ENCODE results near the gene RNASEH1.
"Not testable (repeated sequence)": the region's sequence is repeated elsewhere in the genome, so short reads cannot be mapped to it uniquely, and the experiment has no call there.

Gene RNASEH1

GRCh38 chr2:3581367-3582262, 23.5 kb upstream of the RNASEH1 start:
- Mint-ChIP-seq H3K36me3 (ENCODE audit: low read depth) (peaks cover 37% of the 10 kb centered on the region), H3K4me3 (no peak overlapping the region), H3K27ac (no peak overlapping the region), H3K27me3 (ENCODE audit: low read depth) (no peaks in the 10 kb centered on the region), H3K9me3 (no peaks in the 10 kb centered on the region), H3K4me1 (ENCODE audit: low read depth) (peaks cover 32% of the 10 kb centered on the region)

DNA sequence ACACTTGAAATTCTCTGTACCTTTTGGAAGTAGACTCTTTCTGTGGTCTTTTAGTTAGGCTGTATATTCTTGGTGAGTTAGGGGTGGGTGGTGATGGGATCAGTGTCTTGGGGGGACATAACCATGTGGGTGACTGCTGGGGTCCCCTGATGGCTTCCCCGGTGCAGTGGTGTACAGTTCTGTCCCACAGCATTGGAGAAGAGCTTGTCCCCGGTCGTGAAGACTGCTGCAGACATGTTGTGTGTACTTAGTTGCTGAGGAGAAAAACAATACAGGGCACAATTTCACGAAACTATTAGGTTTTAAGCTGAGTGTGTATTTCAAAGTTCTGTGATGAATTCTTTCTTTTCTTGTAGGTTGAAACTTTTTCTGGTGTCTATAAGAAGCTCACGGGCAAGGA, 22.3 kb upstream of the RNASEH1 start:
- H3K27ac Mint-ChIP-seq = no peak overlapping the region
- no peaks in the 10 kb centered on the region for H3K27me3 Mint-ChIP-seq (ENCODE audit: low read depth)
- no peaks in the 10 kb centered on the region for H3K9me3 Mint-ChIP-seq
- peaks cover 46% of the 10 kb centered on the region for H3K36me3 Mint-ChIP-seq (ENCODE audit: low read depth)
- no peak overlapping the region for H3K4me3 Mint-ChIP-seq
- peaks cover 41% of the 10 kb centered on the region for H3K4me1 Mint-ChIP-seq (ENCODE audit: low read depth)

- H3K4me3 Mint-ChIP-seq = no peak overlapping the region
- H3K4me1 Mint-ChIP-seq (ENCODE audit: low read depth) = peaks cover 43% of the 10 kb centered on the region
- no peaks in the 10 kb centered on the region for H3K27me3 Mint-ChIP-seq (ENCODE audit: low read depth)
- no peak overlapping the region for H3K27ac Mint-ChIP-seq
- H3K36me3 Mint-ChIP-seq (ENCODE audit: low read depth) = peaks cover 46% of the 10 kb centered on the region
- H3K9me3 Mint-ChIP-seq = no peaks in the 10 kb centered on the region
Observed at GRCh38 chr2:3578987-3579386, 20.9 kb upstream of the RNASEH1 start.

DNA sequence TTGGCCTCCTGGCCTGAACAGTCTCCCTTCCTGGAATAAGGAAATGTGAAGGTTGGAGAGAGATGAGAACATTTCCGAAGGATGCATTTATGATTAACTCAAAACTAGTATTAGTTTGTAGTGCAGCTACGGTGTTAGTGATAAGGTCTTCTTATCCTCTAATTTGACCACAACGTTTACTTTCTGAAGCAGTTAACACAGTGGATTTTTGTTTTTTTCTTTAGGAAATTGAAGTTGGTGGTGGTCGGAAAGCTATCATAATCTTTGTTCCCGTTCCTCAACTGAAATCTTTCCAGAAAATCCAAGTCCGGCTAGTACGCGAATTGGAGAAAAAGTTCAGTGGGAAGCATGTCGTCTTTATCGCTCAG, 18.1 kb upstream of the RNASEH1 start:
- not testable (repeated sequence) for H3K27me3 Mint-ChIP-seq (ENCODE audit: low read depth); H3K9me3 Mint-ChIP-seq
- peaks cover 45% of the 10 kb centered on the region for H3K4me1 Mint-ChIP-seq (ENCODE audit: low read depth)
- peak overlapping the region; percentile 94 for H3K4me3 Mint-ChIP-seq
- peaks cover 40% of the 10 kb centered on the region for H3K36me3 Mint-ChIP-seq (ENCODE audit: low read depth)
- peak overlapping the region; percentile 91 for H3K27ac Mint-ChIP-seq

DNA sequence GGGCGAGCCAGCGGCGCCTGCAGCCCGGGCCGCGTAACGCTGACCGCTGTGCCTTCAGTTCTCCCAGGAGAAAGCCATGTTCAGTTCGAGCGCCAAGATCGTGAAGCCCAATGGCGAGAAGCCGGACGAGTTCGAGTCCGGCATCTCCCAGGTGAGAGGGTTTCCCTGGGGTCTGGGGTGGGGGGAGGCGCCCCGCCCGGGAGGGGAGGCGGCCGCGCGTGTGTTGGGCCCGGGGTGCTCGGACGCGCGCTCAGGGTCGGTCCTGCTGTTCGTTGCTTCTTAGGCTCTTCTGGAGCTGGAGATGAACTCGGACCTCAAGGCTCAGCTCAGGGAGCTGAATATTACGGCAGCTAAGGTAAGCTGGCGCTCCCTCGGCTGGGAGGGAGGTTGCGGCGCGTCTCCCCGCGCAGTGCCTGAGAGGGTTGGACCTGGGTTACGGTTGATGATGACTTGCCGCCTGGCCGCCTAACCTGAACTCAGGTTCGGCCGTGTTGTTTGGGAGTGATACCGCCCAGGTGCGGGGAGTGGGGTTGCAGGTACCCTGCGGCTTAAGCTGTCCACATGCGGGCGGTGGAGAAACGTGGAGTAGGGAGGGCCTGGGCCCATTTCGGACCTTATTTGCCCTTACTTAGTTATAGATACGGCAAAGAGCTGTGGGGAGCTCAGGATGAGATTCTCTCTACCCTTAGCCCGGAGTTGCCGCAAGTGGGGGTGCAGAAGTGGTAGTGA, 17.6 kb upstream of the RNASEH1 start:
- Mint-ChIP-seq H3K27ac (peak overlapping the region; percentile 91), H3K36me3 (ENCODE audit: low read depth) (peaks cover 38% of the 10 kb centered on the region), H3K4me1 (ENCODE audit: low read depth) (peaks cover 45% of the 10 kb centered on the region), H3K27me3 (ENCODE audit: low read depth) (no peaks in the 10 kb centered on the region), H3K4me3 (peak overlapping the region; percentile 94), H3K9me3 (no peaks in the 10 kb centered on the region)

- Mint-ChIP-seq H3K27ac (no peak overlapping the region), H3K36me3 (ENCODE audit: low read depth) (peaks cover 28% of the 10 kb centered on the region), H3K4me3 (no peak overlapping the region), H3K27me3 (ENCODE audit: low read depth) (no peaks in the 10 kb centered on the region), H3K4me1 (ENCODE audit: low read depth) (peaks cover 41% of the 10 kb centered on the region), H3K9me3 (no peaks in the 10 kb centered on the region)
Observed at GRCh38 chr2:3574155-3574554, 16.0 kb upstream of the RNASEH1 start.

- H3K27me3 Mint-ChIP-seq (ENCODE audit: low read depth) = no peaks in the 10 kb centered on the region
- H3K36me3 Mint-ChIP-seq (ENCODE audit: low read depth) = peaks cover 15% of the 10 kb centered on the region
- H3K4me3 Mint-ChIP-seq = no peak overlapping the region
- peaks cover 29% of the 10 kb centered on the region for H3K4me1 Mint-ChIP-seq (ENCODE audit: low read depth)
- no peaks in the 10 kb centered on the region for H3K9me3 Mint-ChIP-seq
- no peak overlapping the region for H3K27ac Mint-ChIP-seq
Observed at GRCh38 chr2:3572620-3573019, 14.5 kb upstream of the RNASEH1 start.

GRCh38 chr2:3571284-3571683, 13.2 kb upstream of the RNASEH1 start:
- Mint-ChIP-seq H3K4me3 (no peak overlapping the region), H3K27me3 (ENCODE audit: low read depth) (no peaks in the 10 kb centered on the region), H3K9me3 (no peaks in the 10 kb centered on the region), H3K36me3 (ENCODE audit: low read depth) (peaks cover 6% of the 10 kb centered on the region), H3K27ac (no peak overlapping the region), H3K4me1 (ENCODE audit: low read depth) (peaks cover 16% of the 10 kb centered on the region)

DNA sequence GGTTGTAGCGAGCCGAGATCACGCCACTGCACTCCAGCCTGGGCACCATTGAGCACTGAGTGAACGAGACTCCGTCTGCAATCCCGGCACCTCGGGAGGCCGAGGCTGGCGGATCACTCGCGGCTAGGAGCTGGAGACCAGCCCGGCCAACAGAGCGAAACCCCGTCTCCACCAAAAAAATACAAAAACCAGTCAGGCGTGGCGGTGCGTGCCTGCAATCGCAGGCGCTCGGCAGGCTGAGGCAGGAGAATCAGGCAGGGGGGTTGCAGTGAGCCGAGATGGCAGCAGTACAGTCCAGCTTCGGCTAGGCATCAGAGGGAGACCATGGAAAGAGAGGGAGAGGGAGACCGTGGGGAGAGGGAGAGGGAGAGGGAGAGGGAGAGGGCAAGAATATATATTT, 11.5 kb upstream of the RNASEH1 start:
- H3K4me3 Mint-ChIP-seq; H3K27me3 Mint-ChIP-seq (ENCODE audit: low read depth); H3K9me3 Mint-ChIP-seq; H3K36me3 Mint-ChIP-seq (ENCODE audit: low read depth); H3K4me1 Mint-ChIP-seq (ENCODE audit: low read depth); H3K27ac Mint-ChIP-seq: not testable (repeated sequence)

DNA sequence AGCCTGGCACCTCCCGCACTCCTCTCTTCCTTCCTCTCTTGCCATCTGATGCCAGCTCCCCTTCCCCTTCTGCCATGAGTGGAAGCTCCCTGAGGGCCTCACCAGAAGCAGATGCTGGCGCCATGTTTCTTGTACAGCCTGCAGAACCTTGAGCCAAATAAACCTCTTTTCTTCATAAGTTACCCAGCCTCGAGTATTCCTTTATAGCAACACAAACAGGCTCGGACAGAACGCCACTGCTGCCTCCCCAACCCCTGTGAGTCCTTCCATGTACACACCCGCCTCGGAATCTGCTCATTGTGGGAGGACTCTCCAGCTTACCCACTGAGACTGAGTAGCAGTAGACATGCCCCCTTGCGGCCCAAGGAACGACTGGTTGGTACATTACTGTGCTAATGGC, 8.7 kb upstream of the RNASEH1 start:
- no peak overlapping the region for H3K4me3 Mint-ChIP-seq
- H3K36me3 Mint-ChIP-seq (ENCODE audit: low read depth) = peaks cover 2% of the 10 kb centered on the region
- no peaks in the 10 kb centered on the region for H3K27me3 Mint-ChIP-seq (ENCODE audit: low read depth)
- H3K9me3 Mint-ChIP-seq = no peaks in the 10 kb centered on the region
- H3K27ac Mint-ChIP-seq = no peak overlapping the region
- H3K4me1 Mint-ChIP-seq (ENCODE audit: low read depth) = peaks cover 4% of the 10 kb centered on the region

DNA sequence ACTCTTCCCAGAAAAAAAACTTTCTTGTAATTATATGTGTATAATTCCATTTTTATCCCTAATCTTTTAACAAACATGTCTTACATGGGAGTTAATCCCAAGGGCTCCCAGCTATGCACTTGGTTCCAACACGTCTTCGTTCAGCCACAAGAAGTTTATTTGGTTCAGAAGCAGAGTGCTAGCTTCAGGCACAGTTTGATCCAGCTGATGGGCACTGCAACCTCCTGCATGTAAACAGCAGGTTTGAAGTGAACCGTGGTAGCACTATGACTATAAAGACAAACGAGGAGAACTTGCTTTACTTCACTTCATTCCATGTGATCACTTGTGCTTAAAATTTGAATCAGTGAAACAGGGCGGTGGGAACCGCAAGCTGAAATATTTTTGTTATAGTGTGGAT, 7.0 kb upstream of the RNASEH1 start:
- no peaks in the 10 kb centered on the region for H3K9me3 Mint-ChIP-seq
- no peaks in the 10 kb centered on the region for H3K27me3 Mint-ChIP-seq (ENCODE audit: low read depth)
- no peak overlapping the region for H3K27ac Mint-ChIP-seq
- peaks cover 4% of the 10 kb centered on the region for H3K4me1 Mint-ChIP-seq (ENCODE audit: low read depth)
- peaks cover 2% of the 10 kb centered on the region for H3K36me3 Mint-ChIP-seq (ENCODE audit: low read depth)
- H3K4me3 Mint-ChIP-seq = no peak overlapping the region

GRCh38 chr2:3563521-3563976, 5.4 kb upstream of the RNASEH1 start:
- Mint-ChIP-seq H3K36me3 (ENCODE audit: low read depth) (peaks cover 2% of the 10 kb centered on the region), H3K27me3 (ENCODE audit: low read depth) (no peaks in the 10 kb centered on the region), H3K27ac (no peak overlapping the region), H3K4me3 (no peak overlapping the region), H3K9me3 (no peaks in the 10 kb centered on the region), H3K4me1 (ENCODE audit: low read depth) (peaks cover 8% of the 10 kb centered on the region)

- Mint-ChIP-seq H3K27me3 (ENCODE audit: low read depth) (no peaks in the 10 kb centered on the region), H3K4me1 (ENCODE audit: low read depth) (peaks cover 17% of the 10 kb centered on the region)
Observed at GRCh38 chr2:3557639-3558204, 411 bp downstream of the RNASEH1 start.

DNA sequence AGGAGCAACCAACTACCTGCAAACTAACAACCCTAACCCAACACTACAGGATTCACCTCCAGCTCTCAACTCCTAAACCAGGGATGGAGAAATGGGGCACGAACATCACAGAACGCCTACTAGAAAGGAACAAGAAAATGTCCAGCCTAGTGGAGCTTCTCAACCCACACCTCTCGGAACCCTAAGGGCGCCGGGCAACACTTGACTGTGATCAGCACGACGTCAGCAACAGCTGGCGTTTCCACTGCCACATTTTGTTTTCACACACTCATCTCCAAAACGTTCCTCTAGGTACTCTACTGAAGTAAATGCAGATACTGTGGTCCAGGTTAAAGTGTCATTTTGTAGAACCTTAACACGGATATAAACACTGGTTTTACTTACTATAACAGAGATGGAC, 4.2 kb downstream of the RNASEH1 start:
- H3K4me1 Mint-ChIP-seq (ENCODE audit: low read depth) = peaks cover 12% of the 10 kb centered on the region
- no peak overlapping the region for H3K27ac Mint-ChIP-seq
- H3K36me3 Mint-ChIP-seq (ENCODE audit: low read depth) = peaks cover 53% of the 10 kb centered on the region

More at GRCh38 chr2:3557639-3558204, 411 bp downstream of the RNASEH1 start:
- H3K27ac Mint-ChIP-seq = peak overlapping the region; percentile 95
- peaks cover 33% of the 10 kb centered on the region for H3K36me3 Mint-ChIP-seq (ENCODE audit: low read depth)
- H3K9me3 Mint-ChIP-seq = no peaks in the 10 kb centered on the region
- H3K4me3 Mint-ChIP-seq = peak overlapping the region; percentile 92

GRCh38 chr2:3547915-3548314, 10.2 kb downstream of the RNASEH1 start:
- H3K4me3 Mint-ChIP-seq = no peak overlapping the region
- no peaks in the 10 kb centered on the region for H3K27me3 Mint-ChIP-seq (ENCODE audit: low read depth)
- H3K9me3 Mint-ChIP-seq = no peaks in the 10 kb centered on the region
- no peak overlapping the region for H3K27ac Mint-ChIP-seq
- peaks cover 54% of the 10 kb centered on the region for H3K36me3 Mint-ChIP-seq (ENCODE audit: low read depth)
- peaks cover 1% of the 10 kb centered on the region for H3K4me1 Mint-ChIP-seq (ENCODE audit: low read depth)

More for the DNA sequence above, 4.2 kb downstream of the RNASEH1 start:
- Mint-ChIP-seq H3K4me3 (no peak overlapping the region), H3K27me3 (ENCODE audit: low read depth) (no peaks in the 10 kb centered on the region), H3K9me3 (no peaks in the 10 kb centered on the region)
